ENCODE results near the gene ATXN1. TPM values are rescaled to one million over a fixed set of nuclear protein-coding genes. Genes with fewer than 3 reads are reported as not detected.

The ATXN1 gene
- total RNA-seq, 2 experiments from 2014 or later: 83.1 to 89.4 TPM

GRCh38 chr6:16450285-16450684 lies 311.0 kb downstream of the ATXN1 start:
- H3K4me3 Mint-ChIP-seq: no peak overlapping the region
- peaks cover 28% of the 10 kb centered on the region for H3K4me1 Mint-ChIP-seq
- H3K27me3 Mint-ChIP-seq: no peaks in the 10 kb centered on the region
- CTCF ChIA-PET: interaction anchor here (1.2 kb wide), 1 partner anchor 11 kb away, joined by 3 read pairs; no protein-coding TSS in a partner anchor
- POLR2A ChIA-PET: no interaction called here
- H3K27ac Mint-ChIP-seq: no peak overlapping the region
- no peak for DNase-seq
- no peaks in the 10 kb centered on the region for H3K9me3 Mint-ChIP-seq
- H3K36me3 Mint-ChIP-seq (ENCODE audit: low read depth): peaks cover 22% of the 10 kb centered on the region

DNA sequence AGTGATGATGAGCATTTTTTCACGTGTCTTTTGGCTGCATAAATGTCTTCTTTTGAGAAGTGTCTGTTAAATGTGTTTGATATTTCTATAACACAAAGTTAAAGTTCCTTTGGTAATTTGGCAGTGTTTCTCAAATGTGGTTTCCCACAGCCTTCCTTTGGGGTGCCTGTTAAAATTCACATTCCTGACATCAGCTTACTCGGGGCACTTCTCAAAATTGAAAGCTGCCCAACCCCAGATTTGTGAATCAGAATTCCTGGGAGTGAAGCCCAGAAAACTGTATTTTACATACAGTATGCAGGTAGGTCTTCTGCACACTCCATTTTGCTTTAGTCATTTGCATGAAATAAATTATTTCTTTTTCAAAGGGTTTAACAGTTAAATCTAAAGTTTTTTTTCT lies 315.0 kb downstream of the ATXN1 start:
- DNase-seq: no peak
- Mint-ChIP-seq H3K9me3 (no peaks in the 10 kb centered on the region), H3K4me3 (no peak overlapping the region), H3K4me1 (peaks cover 28% of the 10 kb centered on the region), H3K36me3 (ENCODE audit: low read depth) (peaks cover 40% of the 10 kb centered on the region), H3K27me3 (no peaks in the 10 kb centered on the region), H3K27ac (no peak overlapping the region)
- CTCF ChIA-PET: no interaction called here
- POLR2A ChIA-PET: no interaction called here

GRCh38 chr6:16442031-16442430 lies 319.2 kb downstream of the ATXN1 start:
- H3K4me1 Mint-ChIP-seq: peaks cover 58% of the 10 kb centered on the region
- ChIA-PET CTCF (no interaction called here), POLR2A (interaction anchor here (7.7 kb wide), 1 partner anchor 39 kb away, joined by 67 read pairs; no protein-coding TSS in a partner anchor)
- H3K27me3 Mint-ChIP-seq: no peaks in the 10 kb centered on the region
- H3K36me3 Mint-ChIP-seq (ENCODE audit: low read depth): peaks cover 52% of the 10 kb centered on the region
- DNase-seq: no peak
- no peak overlapping the region for H3K4me3 Mint-ChIP-seq
- H3K27ac Mint-ChIP-seq: no peak overlapping the region
- H3K9me3 Mint-ChIP-seq: no peaks in the 10 kb centered on the region

DNA sequence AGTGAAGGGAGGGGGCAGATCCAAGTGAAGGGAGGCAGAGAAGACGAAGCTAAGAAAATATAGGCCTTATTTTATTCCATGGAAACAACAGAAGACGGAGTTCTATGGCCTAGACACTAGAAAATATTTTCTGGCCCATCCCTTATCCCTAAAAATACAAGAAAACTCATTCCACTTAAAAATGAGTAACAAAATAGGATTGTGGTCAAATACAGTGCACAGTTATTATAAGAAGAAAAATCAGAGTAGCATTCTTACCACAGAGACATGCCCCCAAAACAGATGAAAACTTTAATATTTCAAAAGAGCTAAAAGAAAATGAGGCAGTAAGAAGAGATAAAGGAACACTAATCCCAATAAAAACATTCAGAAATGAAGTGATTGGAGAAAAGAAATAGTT lies 320.0 kb downstream of the ATXN1 start:
- H3K4me3 Mint-ChIP-seq: no peak overlapping the region

GRCh38 chr6:16440636-16441212 lies 320.5 kb downstream of the ATXN1 start:
- H3K4me1 Mint-ChIP-seq: peaks cover 63% of the 10 kb centered on the region
- ChIA-PET POLR2A (interaction anchor here (0.9 to 7.7 kb wide), 2 partner anchors 20 to 40 kb away, joined by 4 to 67 read pairs; no protein-coding TSS in a partner anchor), CTCF (interaction anchor here (1.6 kb wide), 1 partner anchor 31 kb away, joined by 5 read pairs; no protein-coding TSS in a partner anchor)
- no peaks in the 10 kb centered on the region for H3K9me3 Mint-ChIP-seq
- peaks cover 57% of the 10 kb centered on the region for H3K36me3 Mint-ChIP-seq (ENCODE audit: low read depth)
- no peak for DNase-seq
- no peak overlapping the region for H3K4me3 Mint-ChIP-seq
- no peak overlapping the region for H3K27ac Mint-ChIP-seq
- H3K27me3 Mint-ChIP-seq: no peaks in the 10 kb centered on the region

More for the DNA sequence above, 320.0 kb downstream of the ATXN1 start:
- no peaks in the 10 kb centered on the region for H3K27me3 Mint-ChIP-seq
- H3K36me3 Mint-ChIP-seq (ENCODE audit: low read depth): peaks cover 59% of the 10 kb centered on the region
- H3K27ac Mint-ChIP-seq: no peak overlapping the region
- DNase-seq: no peak
- H3K9me3 Mint-ChIP-seq: no peaks in the 10 kb centered on the region
- CTCF ChIA-PET: no interaction called here
- H3K4me1 Mint-ChIP-seq: peaks cover 60% of the 10 kb centered on the region
- POLR2A ChIA-PET: interaction anchor here (0.9 to 7.7 kb wide), 2 partner anchors 20 to 40 kb away, joined by 4 to 67 read pairs; no protein-coding TSS in a partner anchor

DNA sequence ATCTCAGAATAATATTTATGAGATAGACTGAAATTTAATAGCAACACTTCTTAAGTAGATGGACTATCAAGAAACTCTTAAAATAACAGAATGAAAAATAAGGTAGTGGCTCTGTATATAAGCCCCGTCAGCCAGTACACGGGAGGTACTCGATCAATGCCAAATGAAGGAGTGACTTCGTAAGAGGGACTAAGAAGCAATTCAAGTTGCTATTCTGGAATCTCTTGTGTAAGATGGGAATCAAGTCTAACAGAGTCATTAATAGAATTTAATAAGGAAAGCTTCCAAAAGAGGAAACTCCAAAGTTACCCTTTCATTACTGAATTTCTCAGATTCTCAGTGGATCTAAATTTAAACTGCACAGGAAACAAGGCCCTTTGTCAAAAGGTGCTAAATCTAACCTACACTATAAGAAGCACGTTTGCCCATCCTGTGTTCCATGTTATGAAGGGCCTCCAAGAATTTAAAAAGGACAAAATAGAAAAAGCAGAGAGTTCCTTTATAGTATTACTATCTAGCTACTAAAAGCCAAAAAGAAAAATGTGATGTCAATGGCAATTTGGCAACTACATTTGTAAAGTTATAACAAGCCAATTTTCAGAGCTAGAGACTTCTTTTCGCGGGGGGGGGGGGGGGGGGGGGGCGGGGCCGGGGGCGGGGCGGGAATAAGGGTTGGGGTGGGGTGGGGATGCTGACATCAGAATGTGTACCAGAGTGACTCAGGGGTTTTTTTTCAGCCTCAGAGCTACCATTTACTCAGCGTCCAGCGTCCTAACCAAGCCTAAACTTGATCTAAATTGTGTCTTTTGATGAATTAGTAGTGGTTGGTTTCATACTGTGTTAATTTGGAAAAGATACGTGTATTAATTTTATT lies 322.3 kb downstream of the ATXN1 start:
- ChIA-PET POLR2A (interaction anchor here (0.6 to 8.3 kb wide), 13 partner anchors 16 to 323 kb away, joined by 3 to 109 read pairs (median 10); partner anchors contain the start of gene ATXN1), CTCF (interaction anchor here (1.0 to 4.6 kb wide), 17 partner anchors 11 to 337 kb away, joined by 3 to 25 read pairs (median 4); no protein-coding TSS in a partner anchor)
- Mint-ChIP-seq H3K27me3 (no peaks in the 10 kb centered on the region), H3K4me3 (peak overlapping the region; percentile 90), H3K27ac (peak overlapping the region; percentile 94), H3K4me1 (peaks cover 73% of the 10 kb centered on the region), H3K36me3 (ENCODE audit: low read depth) (peaks cover 60% of the 10 kb centered on the region), H3K9me3 (no peaks in the 10 kb centered on the region)
- DNase-seq: peak; percentile 43

GRCh38 chr6:16437984-16438383 lies 323.3 kb downstream of the ATXN1 start:
- H3K36me3 Mint-ChIP-seq (ENCODE audit: low read depth): peaks cover 59% of the 10 kb centered on the region
- peak; percentile 65 for DNase-seq
- H3K27me3 Mint-ChIP-seq: no peaks in the 10 kb centered on the region
- peaks cover 82% of the 10 kb centered on the region for H3K4me1 Mint-ChIP-seq
- H3K4me3 Mint-ChIP-seq: peak overlapping the region; percentile 90
- no peaks in the 10 kb centered on the region for H3K9me3 Mint-ChIP-seq
- H3K27ac Mint-ChIP-seq: peak overlapping the region; percentile 94
- CTCF ChIA-PET: interaction anchor here (0.6 to 4.6 kb wide), 13 partner anchors 17 to 333 kb away, joined by 3 to 25 read pairs (median 5); no protein-coding TSS in a partner anchor
- POLR2A ChIA-PET: interaction anchor here (0.6 to 8.3 kb wide), 21 partner anchors 9 to 330 kb away, joined by 3 to 109 read pairs (median 7); partner anchors contain the start of gene ATXN1

- Mint-ChIP-seq H3K27me3 (no peaks in the 10 kb centered on the region), H3K4me3 (peak overlapping the region; percentile 90), H3K9me3 (no peaks in the 10 kb centered on the region), H3K36me3 (ENCODE audit: low read depth) (peaks cover 58% of the 10 kb centered on the region), H3K27ac (peak overlapping the region; percentile 94), H3K4me1 (peaks cover 86% of the 10 kb centered on the region)
- ChIA-PET CTCF (interaction anchor here (1.0 to 4.6 kb wide), 9 partner anchors 17 to 334 kb away, joined by 3 to 25 read pairs (median 5); no protein-coding TSS in a partner anchor), POLR2A (interaction anchor here (0.6 to 8.3 kb wide), 28 partner anchors 9 to 332 kb away, joined by 3 to 109 read pairs (median 6); partner anchors contain the start of gene ATXN1)
- DNase-seq: peak; percentile 42
These were observed 324.2 kb downstream of the ATXN1 start for GRCh38 chr6:16437095-16437494.

DNA sequence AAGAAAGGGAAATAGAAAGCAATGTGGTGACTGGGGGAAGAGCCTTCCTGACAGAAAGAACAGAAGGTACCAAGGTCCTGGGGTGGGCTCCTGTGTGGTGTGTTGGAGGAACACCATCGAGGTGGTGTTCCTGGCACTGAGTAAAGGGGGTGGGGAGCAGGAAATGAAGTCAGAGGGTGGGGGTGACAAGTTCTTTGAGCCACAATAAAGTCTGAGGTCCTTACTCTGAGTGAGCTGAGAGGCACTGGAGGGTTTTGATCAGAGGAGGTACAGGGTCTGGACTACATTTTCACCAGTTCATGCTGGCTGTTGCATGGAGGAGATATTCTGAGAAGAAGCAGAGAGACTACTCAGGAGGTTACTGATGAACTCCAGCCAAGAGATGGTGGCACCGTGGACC lies 324.7 kb downstream of the ATXN1 start:
- peak overlapping the region; percentile 90 for H3K4me3 Mint-ChIP-seq
- no peaks in the 10 kb centered on the region for H3K9me3 Mint-ChIP-seq
- peaks cover 58% of the 10 kb centered on the region for H3K36me3 Mint-ChIP-seq (ENCODE audit: low read depth)
- ChIA-PET POLR2A (interaction anchor here (1.0 to 8.3 kb wide), 14 partner anchors 12 to 326 kb away, joined by 3 to 109 read pairs (median 19); partner anchors contain the start of gene ATXN1), CTCF (interaction anchor here (1.4 to 4.6 kb wide), 4 partner anchors 27 to 75 kb away, joined by 4 to 25 read pairs (median 7); no protein-coding TSS in a partner anchor)
- H3K4me1 Mint-ChIP-seq: peaks cover 87% of the 10 kb centered on the region
- H3K27me3 Mint-ChIP-seq: no peaks in the 10 kb centered on the region
- DNase-seq: peak; percentile 66
- H3K27ac Mint-ChIP-seq: peak overlapping the region; percentile 94

- Mint-ChIP-seq H3K4me1 (peaks cover 84% of the 10 kb centered on the region), H3K9me3 (no peaks in the 10 kb centered on the region), H3K4me3 (peak overlapping the region; percentile 53), H3K27ac (peak overlapping the region; percentile 94), H3K27me3 (no peaks in the 10 kb centered on the region), H3K36me3 (ENCODE audit: low read depth) (peaks cover 62% of the 10 kb centered on the region)
- POLR2A ChIA-PET: interaction anchor here (0.6 to 8.3 kb wide), 11 partner anchors 10 to 328 kb away, joined by 3 to 109 read pairs (median 18); partner anchors contain the start of gene ATXN1
- DNase-seq: peak; percentile 31
- CTCF ChIA-PET: interaction anchor here (0.7 to 1.5 kb wide), 2 partner anchors 14 to 24 kb away, joined by 3 read pairs; no protein-coding TSS in a partner anchor
These were observed 326.4 kb downstream of the ATXN1 start for GRCh38 chr6:16434885-16435284.

DNA sequence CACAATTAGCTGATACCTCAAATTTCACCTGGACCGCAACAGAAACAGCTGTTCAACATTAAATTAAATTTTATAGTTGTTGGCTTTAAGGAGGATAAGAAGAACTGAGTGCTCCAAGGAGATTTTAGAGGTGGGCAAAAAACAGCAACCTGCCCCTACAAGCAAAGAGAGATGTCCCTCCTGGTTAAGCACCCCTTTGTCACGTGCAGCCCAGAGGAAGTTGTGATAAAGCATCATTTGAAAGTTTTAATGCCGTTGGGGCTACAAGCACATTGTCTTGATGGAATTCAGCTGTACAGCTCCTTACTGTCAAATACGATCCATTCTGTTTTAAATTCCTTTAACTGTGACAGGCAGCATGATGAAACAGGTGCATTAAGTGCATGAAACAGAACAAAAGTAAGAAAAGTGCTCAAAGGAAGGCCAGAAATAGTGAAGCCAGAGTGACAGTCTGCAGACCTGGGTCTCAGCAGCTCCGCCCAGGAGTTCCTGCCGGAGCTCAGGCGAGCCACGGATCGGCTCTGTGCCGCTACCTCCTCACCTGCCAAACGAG lies 327.8 kb downstream of the ATXN1 start:
- Mint-ChIP-seq H3K9me3 (no peaks in the 10 kb centered on the region), H3K4me3 (no peak overlapping the region), H3K4me1 (peaks cover 76% of the 10 kb centered on the region), H3K27me3 (no peaks in the 10 kb centered on the region), H3K27ac (peak overlapping the region; percentile 94), H3K36me3 (ENCODE audit: low read depth) (peaks cover 71% of the 10 kb centered on the region)
- CTCF ChIA-PET: interaction anchor here (0.6 to 1.5 kb wide), 3 partner anchors 24 to 330 kb away, joined by 3 to 6 read pairs (median 3); no protein-coding TSS in a partner anchor
- DNase-seq: no peak
- POLR2A ChIA-PET: interaction anchor here (0.7 to 8.3 kb wide), 7 partner anchors 10 to 267 kb away, joined by 3 to 106 read pairs (median 4); no protein-coding TSS in a partner anchor
